AML-193 (cell line): Measurements from ENCODE around the gene IQCC.
A peak's percentile ranks its signal among the peaks of the same experiment; 100 is the strongest.
"Not testable (repeated sequence)": the region's sequence is repeated elsewhere in the genome, so short reads cannot be mapped to it uniquely, and the experiment has no call there.

ENCODE experiments used
- DNase-seq, 2 experiments: peaks; one replicate each; lab custom pipeline; 2025; lab: John Stamatoyannopoulos, UW

IQCC gene

DNA sequence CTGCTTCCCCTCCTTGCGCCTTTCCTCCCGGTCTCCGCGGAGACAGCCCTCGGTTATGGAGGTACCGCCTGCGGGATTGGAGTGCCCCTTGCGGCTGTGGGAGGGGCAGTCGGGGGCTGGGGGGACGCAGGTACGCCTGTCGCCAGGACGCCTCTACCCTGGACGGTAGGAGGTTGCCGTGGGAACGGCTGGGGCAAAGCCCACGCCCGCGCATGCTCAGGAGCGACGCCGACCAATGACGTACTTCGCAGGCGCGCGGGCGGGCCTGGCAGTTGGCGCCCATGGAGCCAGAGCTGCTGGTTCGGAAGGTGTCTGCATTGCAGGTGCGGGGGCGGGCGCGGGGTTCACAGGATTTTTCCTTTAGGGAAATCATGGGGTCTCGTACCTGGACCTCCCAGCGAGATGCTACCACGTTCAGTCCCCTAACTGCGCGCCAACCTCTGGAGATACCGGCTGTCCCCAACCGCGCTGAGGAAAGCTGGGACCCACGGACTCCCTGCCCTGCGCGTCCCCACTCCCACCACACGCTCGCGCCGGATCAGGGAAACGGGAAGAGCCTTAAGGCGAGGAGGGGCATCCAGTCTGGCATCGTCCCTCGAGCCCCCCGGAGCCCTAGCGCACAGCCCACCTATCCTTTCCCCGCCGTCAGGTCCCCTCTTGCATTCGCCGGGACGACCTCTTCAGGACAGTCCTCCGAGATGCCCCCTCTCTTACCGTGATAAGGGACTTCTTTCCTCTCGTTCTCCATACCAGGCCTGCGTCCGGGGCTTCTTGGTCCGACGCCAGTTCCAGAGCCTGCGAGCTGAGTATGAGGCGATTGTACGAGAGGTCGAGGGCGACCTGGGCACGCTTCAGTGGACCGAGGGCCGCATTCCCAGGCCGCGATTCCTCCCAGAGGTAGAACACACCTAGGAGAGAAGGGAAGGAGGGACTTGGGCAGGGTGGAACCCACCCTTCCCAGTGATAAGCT lies at the start of gene IQCC:
Gene IQCC (plus strand): TSS at position 271 of the 970 bp plus-strand sequence. CDS start 11 bp downstream, at position 282.
- peak; percentile 60 to 62 for DNase-seq

DNA sequence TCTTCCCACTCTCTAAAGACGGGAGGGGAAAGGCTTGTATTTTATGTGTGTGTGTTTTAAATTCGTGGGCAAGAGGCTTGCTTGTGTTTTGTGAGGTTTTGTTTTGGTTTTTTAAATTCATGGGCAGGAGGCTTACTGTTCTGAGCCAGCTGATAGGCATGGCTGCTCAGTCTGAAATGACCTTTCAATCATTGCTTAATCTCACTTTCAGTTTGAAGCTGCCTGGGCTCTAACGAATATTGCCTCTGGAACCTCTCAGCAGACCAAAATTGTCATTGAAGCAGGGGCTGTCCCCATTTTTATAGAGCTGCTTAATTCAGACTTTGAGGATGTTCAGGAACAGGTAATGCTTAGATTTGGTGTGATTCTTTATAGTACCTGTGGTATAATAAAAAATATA lies 46.3 kb upstream of the IQCC start:
- no peak for DNase-seq

DNA sequence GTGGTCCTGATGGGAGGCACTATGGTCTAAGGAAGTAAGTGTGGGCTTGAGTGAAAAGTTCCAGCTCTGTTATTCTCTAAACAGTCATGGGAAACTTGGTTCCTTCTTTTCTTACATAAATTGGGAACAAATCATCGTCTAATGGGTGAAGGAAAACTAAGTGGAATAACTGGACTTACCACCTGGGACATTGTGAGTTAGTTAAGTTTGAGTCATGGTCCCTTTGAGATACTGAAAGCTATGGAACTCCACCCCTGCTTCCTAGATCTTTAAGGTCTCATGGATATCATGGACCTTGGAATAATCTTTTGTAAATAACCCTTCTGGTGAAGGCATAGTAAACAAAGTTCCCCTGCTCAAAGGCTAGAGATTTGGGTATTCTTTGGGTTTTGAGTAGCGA lies 42.1 kb upstream of the IQCC start:
- DNase-seq, result no peak

DNA sequence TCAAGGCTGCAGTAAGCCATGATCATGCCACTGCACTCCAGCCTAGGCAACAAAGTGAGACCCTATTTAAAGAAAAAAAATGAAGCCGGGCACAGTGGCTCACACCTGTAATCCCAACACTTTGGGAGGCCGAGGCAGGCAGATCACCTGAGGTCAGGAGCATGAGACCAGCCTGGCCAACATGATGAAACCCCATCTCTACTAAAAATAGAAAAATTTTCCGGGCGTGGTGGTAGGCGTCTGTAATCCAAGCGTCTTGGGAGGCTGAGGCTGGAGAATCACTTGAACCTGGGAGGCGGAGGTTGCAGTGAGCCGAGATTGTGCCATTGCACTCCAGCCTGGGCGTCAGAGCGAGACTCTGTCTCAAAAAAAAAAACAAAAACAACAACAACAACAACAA lies 39.8 kb upstream of the IQCC start:
- DNase-seq, result not testable (repeated sequence)

DNA sequence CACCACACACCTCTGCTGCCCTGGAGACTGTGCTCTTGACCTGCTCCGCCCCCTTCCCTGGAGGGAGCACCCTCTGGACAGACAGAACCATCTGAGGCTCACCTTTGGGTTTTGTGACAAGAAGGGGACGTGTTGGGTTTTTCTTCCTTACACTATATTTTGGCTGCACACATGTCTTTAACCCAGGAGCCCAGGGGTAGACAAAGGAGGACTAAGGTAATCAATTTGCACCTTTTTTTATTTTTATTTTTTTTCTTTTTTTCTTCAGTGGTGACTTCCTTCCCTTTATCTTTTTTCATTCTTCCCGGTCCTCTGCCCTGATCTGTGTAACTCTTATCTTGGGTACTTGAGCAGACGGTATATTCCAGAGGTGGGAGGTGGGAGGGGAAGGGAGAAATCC lies 34.5 kb upstream of the IQCC start:
- no peak for DNase-seq

DNA sequence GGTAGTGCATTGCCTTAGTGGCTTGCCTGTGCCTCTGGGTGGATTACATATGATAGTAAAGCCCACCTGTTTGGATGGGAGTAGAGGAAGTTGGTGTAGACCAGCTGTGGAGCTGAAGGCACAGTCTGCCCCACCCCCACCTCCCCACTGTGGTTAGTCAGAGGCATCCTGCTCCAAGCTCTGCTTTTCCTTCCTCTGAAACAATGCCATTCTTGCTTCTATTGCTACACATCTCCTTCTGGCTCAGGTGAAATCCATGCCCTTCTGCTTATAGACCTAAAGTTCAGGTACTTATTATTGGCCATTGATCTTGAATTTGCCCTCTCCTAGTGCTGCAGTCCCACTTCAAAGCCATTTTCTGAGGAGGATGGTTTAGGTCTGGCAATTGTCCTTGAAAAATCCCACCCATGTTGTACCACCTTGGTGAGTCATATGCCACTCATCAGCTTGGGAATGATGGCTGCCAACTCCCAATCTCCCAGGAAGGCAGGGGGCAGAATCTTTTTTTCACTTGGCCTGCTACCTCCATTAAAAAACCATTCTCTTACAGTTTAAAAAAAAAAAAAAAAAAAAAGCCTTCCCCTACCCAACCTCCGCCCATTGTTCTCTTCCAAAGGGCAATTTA lies 32.7 kb upstream of the IQCC start:
- DNase-seq, result no peak

DNA sequence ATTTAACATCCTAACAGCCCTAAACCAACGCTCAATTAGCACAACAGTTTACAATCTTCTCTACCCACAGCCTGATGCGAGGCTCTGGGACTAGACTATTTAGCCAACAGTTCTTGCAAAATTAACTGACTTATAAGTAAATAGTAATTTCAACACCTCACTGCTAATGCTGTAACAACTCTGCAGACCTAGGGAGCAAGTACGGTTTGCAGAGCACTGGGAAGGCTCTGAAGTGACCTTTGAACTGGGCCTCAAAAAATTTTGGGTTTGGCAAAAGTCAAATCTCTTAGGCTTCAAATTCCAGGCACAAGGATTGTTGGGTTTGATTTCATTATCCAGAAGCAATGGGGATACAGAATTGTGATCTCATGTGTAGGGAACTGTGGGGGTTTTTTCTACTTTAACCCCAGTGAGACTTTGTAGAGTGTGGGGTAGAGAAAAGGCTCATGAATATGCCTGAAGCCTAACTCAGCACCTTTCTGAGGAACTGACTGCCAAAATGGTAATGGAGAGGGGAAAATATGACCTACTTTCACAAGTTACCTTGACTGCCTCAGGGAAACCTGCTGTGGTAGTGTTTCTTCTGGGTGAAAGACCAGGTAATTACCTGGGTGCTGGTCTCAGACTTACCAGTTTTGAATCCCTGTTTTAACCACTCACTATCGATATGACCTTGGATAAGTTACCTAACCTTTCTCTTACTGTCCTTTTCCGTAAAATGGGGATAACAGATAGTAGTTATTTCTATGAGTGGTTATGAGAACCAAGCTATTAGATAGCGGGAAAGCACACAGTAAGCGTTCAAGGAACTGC lies 26.9 kb upstream of the IQCC start:
- peak; percentile 74 to 80 for DNase-seq

DNA sequence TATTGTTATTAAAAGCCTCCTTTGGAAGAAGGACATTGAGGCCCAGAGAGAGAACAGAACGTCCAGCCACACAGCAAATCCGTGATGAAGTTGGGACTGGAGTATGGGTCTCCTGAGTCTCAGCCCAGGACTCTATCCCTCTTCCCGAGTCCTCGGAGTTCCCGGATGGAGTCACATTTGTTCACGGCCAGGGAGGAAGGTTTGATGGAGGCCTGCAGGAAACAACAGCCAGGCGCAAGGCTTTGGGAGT lies 26.4 kb upstream of the IQCC start:
- no peak for DNase-seq

DNA sequence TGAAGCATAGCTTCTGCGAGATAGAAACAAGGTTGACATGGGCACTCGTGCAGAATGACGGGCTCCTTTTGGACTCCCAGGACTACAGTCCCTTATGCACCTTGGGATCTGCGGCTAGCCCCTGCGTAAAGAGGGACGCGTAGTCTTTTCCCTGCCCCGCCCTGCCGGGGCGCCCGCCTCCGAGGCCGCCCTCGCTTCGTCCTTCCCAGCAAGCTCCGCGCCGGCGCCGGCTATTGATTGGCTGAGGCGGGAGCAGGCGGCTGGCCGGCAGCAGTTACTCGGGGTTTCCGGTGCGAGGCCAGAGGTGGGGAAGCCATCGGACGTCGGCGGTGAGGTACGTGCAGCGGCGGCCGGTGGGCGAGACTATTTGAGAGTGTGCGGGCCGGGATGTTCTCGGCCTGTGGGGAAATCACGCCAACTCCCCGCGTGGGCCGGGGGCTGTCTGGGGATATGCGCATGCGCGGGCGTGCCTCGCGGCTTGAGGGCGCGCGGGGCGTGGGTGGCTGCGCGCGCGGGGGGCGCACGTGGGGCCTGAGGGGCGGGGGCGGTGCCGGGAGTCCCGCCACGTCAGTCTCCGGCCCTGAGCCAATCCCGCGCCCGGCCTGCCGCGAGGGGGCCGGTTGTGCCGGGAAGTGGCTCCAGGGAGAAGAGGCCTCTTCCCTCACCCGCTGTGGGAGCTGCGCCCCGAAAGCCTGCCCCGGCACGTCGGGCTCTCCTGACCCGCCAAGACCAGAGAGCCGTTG lies 25.9 kb upstream of the IQCC start, which contains the start of gene TXLNA:
Gene TXLNA (plus strand): TSS at position 233 of the 743 bp plus-strand sequence. CDS start 671 bp downstream, outside the sequence.
- DNase-seq, result peak; percentile 86 to 87

DNA sequence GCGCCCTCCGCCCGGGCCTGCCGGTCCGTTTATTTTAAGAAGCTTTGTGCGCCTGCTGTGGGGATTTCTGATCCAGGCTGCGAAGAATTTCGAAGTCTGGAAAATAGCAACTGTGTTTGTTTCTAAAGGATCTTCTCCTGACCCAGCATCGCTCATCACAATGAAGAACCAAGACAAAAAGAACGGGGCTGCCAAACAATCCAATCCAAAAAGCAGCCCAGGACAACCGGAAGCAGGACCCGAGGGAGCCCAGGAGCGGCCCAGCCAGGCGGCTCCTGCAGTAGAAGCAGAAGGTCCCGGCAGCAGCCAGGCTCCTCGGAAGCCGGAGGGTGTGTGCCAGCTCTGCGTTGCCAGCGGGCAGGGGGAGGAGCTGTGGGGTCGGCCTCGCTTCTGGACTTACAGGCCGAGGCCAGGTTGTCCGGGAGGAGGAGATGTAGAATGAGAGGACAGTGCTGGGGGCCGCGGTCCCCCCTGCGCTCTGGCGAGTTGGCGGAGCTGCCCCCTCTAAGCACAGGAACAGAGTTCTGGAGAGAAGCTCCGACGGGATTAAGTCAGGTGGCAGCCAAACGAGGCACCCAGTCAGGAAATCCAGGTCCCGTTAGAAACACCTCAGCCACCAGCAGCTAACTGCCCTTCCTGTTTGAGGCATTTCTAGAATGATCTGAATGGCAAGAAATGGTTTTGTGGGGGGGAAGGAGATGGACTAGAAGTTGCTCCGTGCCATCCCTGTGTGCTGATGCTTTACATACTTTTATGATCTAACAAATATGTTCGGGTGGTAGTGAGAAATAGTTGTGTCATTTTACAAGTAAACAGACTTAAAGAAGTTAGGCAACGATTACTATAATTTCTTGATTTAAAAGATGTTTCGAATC lies 25.0 kb upstream of the IQCC start:
- no peak for DNase-seq

DNA sequence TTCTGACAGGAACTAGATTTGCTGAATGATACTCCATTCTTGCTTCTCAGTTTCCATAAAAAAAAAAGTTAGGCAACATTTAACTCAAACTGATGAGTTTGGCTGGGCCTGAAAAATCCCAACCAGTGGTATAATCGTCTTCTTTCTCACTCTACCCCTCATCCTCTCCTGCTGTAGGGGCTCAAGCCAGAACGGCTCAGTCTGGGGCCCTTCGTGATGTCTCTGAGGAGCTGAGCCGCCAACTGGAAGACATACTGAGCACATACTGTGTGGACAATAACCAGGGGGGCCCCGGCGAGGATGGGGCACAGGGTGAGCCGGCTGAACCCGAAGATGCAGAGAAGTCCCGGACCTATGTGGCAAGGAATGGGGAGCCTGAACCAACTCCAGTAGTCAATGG lies 24.4 kb upstream of the IQCC start:
- DNase-seq, result no peak

DNA sequence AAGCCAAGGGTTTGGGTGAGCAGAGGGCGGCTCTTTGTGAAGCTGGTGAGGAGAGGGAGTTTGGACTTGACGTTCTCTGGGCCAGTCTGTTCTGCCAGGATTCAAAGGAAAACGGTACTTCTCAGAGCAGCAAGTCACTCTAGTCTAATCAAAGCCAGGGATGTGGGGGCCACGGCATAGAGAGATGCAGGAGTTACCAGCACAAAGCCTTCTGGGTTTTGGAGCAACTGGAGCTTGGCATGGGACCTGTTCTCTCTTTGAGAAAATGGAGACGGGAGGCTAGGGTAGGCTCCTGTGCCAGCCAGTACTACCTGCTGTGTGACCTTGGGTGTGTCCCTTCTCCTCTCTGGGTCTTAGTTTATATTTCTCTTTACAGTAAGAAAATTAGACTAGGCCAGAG lies 23.9 kb upstream of the IQCC start:
- DNase-seq, result no peak

DNA sequence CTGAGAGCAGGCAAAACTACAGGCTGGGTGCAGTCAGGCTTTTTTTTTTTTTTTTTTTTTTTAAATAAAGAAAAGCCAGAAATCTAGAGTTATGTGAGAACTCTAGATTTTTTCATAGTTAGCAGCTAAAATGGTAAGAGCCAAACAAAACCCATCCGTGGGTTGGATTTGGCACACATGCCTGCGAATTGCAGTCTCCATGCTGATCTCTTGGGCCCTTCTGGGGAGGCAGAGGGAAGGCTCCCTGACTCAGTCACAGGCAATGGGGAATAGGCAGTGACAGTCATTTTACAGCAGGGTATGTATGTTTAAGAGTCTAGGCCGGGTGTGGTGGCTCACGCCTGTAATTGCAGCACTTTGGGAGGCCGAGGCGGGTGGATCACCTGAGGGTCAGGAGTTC lies 23.4 kb upstream of the IQCC start:
- no peak for DNase-seq

DNA sequence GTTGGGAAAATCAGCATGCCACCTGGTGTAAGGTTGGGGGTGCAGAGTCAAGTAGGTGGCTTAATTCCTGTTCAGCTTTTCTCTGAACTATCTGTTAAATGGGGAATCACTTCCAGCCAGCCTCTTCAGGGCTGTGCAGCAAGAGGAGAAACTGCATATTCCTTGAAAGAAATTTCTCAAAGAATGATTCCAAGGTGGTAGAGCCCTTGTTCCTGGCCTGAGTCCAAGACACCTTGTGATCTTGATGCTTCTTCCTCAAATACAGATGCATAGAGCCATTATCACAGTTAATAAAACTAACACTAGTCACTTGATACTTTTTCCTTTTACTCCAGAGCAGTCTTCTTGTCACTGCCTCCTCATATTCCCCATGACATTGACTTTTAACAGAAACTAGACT lies 20.8 kb upstream of the IQCC start:
- DNase-seq, result no peak

DNA sequence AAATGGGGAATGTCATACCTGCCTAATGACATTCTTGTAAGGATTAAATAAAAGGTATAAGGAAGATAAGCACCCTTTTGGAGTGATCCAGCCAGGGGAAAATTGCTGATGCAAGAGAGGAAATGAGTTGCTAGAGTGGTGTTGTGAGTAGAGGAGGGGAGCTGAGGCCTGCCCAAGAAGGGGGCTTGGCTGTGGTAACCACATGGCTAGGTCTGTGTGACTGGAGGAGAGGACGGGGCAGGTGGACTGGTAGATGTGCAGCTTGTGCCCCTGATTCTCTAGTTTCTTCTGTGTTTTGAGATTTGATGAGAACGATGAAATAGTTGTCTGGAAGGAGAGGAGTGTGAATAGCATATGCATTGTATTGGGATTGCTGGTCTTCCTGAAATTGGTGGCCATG lies 19.4 kb upstream of the IQCC start:
- no peak for DNase-seq

DNA sequence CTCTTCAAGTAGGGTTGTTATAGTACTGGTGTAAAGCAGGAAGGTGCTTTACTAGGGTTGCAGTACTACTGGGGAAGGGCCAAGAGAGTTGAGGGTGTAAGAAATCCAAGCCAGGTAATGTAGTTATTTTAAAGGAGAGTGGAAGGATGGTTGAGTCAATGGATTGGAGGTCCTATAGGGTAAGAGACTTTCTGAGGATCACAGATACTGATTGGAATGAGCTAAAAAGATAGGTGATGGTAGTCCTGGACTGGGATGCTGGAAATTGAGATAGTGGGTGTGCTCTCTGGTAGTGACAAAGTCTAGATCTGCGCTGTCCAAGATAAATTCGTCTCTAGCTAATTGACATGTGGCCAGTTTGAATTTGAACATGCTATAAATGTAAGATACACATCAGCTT lies 19.0 kb upstream of the IQCC start:
- DNase-seq, result no peak

DNA sequence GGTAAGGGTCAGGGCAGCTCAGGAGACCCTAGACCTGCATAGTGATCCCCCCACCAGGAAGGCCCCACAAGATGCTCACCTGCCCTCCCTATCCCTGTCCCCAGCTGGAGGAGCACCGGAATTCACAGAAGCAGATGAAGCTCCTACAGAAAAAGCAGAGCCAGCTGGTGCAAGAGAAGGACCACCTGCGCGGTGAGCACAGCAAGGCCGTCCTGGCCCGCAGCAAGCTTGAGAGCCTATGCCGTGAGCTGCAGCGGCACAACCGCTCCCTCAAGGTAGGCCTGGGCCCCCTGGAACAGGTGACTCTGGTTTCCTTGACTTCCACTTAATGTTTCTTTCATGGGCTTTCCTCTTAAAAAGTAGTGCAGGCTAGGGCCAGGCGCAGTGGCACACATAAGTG lies 17.6 kb upstream of the IQCC start:
- no peak for DNase-seq

DNA sequence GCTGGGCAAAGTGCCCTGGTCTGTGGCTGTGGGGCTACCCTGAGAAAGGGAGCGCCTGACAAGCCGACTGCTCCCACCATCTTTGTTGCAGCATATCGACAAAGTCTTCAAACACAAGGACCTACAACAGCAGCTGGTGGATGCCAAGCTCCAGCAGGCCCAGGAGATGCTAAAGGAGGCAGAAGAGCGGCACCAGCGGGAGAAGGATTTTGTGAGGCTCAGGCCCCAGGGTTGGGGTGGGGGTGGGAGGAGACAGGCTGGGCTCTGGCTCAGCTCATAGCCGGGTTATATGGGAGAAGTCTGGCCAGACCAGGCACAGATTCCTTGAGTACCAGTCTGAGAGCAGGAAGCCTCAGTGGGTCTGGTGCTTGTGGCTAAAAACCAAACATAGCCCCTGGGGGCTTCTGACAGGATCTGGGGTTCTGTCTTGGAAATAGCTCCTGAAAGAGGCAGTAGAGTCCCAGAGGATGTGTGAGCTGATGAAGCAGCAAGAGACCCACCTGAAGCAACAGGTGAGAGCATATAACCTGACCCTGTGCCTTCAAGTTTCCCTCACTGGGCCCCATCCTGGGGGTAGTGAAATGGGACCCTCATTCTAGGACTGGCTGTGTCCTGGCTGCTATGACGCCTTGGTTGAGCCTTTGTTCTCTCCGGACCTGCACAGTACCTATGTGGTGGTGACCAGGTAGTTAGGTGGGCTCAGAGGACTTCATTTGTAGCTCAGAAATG lies 13.1 kb upstream of the IQCC start:
- DNase-seq, result no peak

DNA sequence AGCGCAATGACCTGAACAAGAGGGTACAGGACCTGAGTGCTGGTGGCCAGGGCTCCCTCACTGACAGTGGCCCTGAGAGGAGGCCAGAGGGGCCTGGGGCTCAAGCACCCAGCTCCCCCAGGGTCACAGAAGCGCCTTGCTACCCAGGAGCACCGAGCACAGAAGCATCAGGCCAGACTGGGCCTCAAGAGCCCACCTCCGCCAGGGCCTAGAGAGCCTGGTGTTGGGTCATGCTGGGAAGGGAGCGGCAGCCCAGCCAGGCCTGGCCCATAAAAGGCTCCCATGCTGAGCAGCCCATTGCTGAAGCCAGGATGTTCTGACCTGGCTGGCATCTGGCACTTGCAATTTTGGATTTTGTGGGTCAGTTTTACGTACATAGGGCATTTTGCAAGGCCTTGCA lies 10.5 kb upstream of the IQCC start:
- DNase-seq, result no peak

DNA sequence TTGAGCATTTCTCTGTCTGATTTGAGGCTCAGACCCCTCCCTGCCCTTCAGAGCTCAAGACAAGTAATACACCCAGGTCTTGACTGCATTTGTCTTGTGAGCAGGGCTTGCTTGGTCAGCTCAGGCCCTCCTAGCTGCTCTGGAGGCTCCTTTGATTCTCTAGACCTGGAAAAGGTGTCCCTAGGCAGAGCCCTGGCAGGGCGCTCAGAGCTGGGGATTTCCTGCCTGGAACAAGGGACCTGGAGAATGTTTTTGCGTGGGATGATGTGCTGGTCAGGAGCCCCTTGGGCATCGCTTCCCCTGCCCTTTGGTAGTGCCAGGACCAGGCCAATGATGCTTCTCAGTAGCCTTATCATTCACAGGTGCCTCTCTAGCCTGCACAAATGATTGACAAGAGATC lies 9.9 kb upstream of the IQCC start:
- no peak for DNase-seq
